ENCODE results near the gene DRD4.
A peak's percentile ranks its signal among the peaks of the same experiment; 100 is the strongest.

DRD4 gene

GRCh38 chr11:636511-637332 is at the start of gene DRD4:
TSS of gene DRD4 (plus strand) at chr11:637269. CDS start at chr11:637305, 36 bp downstream.
- no peak for DNase-seq

GRCh38 chr11:587546-587945 is 49.5 kb upstream of the DRD4 start:
- DNase-seq = no peak

- peak; percentile 52 for DNase-seq
These were observed 49.1 kb upstream of the DRD4 start for GRCh38 chr11:587978-588380.

- DNase-seq = no peak
These were observed 47.3 kb upstream of the DRD4 start for GRCh38 chr11:589798-590197.

GRCh38 chr11:590997-591396 is 46.1 kb upstream of the DRD4 start:
- DNase-seq = no peak

- no peak for DNase-seq
These were observed 44.6 kb upstream of the DRD4 start for GRCh38 chr11:592501-592900.

- no peak for DNase-seq
These were observed 44.2 kb upstream of the DRD4 start for GRCh38 chr11:592918-593317.

- no peak for DNase-seq
These were observed 43.7 kb upstream of the DRD4 start for GRCh38 chr11:593347-593746.

GRCh38 chr11:595400-595799 is 41.7 kb upstream of the DRD4 start:
- DNase-seq = no peak

GRCh38 chr11:596374-596773 is 40.7 kb upstream of the DRD4 start:
- peak; percentile 22 for DNase-seq

GRCh38 chr11:597166-597725 is 39.8 kb upstream of the DRD4 start:
- DNase-seq = peak; percentile 30

GRCh38 chr11:598005-598680 is 38.9 kb upstream of the DRD4 start:
- no peak for DNase-seq

GRCh38 chr11:601573-602245 is 35.4 kb upstream of the DRD4 start:
- no peak for DNase-seq

- DNase-seq = no peak
These were observed 33.9 kb upstream of the DRD4 start for GRCh38 chr11:603154-603553.

- DNase-seq = no peak
These were observed 31.6 kb upstream of the DRD4 start for GRCh38 chr11:605286-606129.

- peak; percentile 49 for DNase-seq
These were observed 30.8 kb upstream of the DRD4 start for GRCh38 chr11:606245-606644.

- no peak for DNase-seq
These were observed 29.9 kb upstream of the DRD4 start for GRCh38 chr11:607020-607780.

- no peak for DNase-seq
These were observed 29.0 kb upstream of the DRD4 start for GRCh38 chr11:607971-608659.

GRCh38 chr11:608791-609251 is 28.2 kb upstream of the DRD4 start:
- no peak for DNase-seq

GRCh38 chr11:609341-609811 is 27.7 kb upstream of the DRD4 start:
- DNase-seq = no peak
